ENCODE results near the gene APOBEC3F. TPM values are rescaled to one million over a fixed set of nuclear protein-coding genes. Genes with fewer than 3 reads are reported as not detected.
"Not testable (repeated sequence)": the region's sequence is repeated elsewhere in the genome, so short reads cannot be mapped to it uniquely, and the experiment has no call there.

Gene APOBEC3F
- total RNA-seq, result 1 to 10 TPM; 1.7 to 8.6 (median 3.1) TPM
- 1 to 10 TPM; 4.2 to 6.9 TPM for polyA plus RNA-seq

DNA sequence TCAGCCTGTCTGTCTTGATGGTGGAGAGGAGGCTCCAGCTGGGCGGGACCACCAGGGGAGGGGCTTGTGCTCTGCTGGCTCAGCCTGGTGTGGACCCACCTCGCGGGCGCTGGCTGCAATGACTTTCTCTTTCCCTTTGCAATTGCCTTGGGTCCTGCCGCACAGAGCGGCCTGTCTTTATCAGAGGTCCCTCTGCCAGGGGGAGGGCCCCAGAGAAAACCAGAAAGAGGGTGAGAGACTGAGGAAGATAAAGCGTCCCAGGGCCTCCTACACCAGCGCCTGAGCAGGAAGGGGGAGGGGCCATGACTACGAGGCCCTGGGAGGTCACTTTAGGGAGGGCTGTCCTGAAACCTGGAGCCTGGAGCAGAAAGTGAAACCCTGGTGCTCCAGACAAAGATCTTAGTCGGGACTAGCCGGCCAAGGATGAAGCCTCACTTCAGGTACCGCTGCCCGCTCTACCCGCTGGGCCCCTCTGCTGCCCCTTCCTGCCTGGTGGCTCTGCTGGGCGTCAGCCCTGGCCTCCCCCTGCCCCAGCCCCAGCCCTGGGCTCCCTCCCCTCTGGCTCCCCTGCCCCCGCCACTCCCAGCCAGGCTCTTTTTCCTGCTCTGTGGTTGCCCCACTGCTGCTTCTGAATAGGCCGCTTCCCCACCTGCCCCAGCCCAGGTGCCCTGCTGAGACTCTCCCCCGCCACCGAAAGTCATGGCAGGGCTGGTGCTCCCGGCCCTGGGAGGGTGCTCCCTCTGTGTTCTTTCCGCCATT, at the start of gene APOBEC3F:
APOBEC3F (plus strand) TSS at position 327 of the 759 bp plus-strand sequence; CDS start at position 424, 97 bp downstream.
- peak in 5 of 6 donors; percentile 63 to 71 (median 67) for DNase-seq
- H3K9me3 ChIP-seq; H3K4me1 ChIP-seq; intact Hi-C loops (cut with DNase I); H3K27me3 ChIP-seq; H3K36me3 ChIP-seq: not testable (repeated sequence)
- peak; percentile 54 for FAIRE-seq
- WGBS, 2 donors, result 13 to 19% methylated on average over 18 to 21 of the region's 21 CpGs
- peak within 1 kb of the TSS; percentile 69 to 90 (median 76) for H3K27ac ChIP-seq
- peak; percentile 94 to 96 (median 95) for ATAC-seq
- peak within 1 kb of the TSS; percentile 7 to 57 (median 32) for H3K4me3 ChIP-seq

DNA sequence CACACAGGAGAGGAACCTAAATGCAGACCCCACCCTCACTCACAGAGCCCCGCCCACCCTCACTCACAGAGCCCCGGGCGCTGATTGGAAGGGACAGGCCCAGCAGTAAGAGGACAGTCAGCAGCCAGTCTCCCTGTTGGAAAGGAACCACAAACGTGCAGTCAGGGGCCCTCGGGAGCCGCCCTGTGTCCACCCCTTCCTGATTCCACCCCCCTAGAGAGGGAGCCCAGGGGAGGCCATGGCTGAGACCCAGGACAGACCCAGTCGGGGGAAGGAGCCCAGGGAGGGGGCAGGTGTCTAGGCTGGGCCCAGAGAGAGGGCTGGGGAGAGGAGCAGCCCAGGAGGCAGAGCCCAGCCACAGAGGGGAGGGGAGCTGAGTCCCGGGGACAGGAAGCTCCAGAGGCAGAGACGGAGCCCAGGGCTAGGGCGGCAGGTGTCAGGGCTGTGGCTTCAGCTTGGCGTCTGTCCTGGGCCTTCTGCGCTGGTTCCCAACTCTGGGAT, 47.7 kb upstream of the APOBEC3F start:
- intact Hi-C loops (cut with DNase I); H3K4me1 ChIP-seq; H3K27me3 ChIP-seq; H3K9me3 ChIP-seq; H3K36me3 ChIP-seq; FAIRE-seq; H3K4me3 ChIP-seq: not testable (repeated sequence)
- H3K27ac ChIP-seq, result peak overlapping the region in 3 of 4 donors; percentile 28 to 62 (median 50)
- DNase-seq, result peak in 5 of 6 donors; percentile 36 to 82 (median 74)
- ATAC-seq, result peak; percentile 89 to 93 (median 90)
- WGBS, 2 donors, result 11 to 17% methylated on average over 4 to 12 of the region's 12 CpGs

DNA sequence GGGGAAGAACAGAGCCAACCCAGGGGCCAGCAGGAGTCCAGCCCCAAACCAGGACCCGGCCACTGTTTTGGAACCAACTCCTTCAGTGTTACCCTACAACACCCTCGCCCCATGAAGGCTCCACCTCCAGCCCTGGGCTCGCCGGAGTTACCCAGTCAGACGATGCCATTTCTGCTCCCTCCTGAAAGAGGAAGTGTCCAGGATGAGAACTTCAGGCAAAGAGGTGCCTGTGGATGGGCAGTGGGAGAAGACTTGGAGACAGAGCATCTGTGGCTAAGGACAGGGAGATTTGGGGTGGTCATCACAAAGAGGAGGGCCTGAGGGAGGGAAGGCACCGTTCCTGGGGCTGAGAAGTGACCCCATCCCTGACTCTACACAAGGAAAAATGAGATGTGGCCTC, 44.6 kb upstream of the APOBEC3F start:
- 66 to 71% methylated on average over 6 of the region's 6 CpGs for WGBS, 2 donors
- no peaks in the 10 kb centered on the region for H3K36me3 ChIP-seq
- no peak for FAIRE-seq

DNA sequence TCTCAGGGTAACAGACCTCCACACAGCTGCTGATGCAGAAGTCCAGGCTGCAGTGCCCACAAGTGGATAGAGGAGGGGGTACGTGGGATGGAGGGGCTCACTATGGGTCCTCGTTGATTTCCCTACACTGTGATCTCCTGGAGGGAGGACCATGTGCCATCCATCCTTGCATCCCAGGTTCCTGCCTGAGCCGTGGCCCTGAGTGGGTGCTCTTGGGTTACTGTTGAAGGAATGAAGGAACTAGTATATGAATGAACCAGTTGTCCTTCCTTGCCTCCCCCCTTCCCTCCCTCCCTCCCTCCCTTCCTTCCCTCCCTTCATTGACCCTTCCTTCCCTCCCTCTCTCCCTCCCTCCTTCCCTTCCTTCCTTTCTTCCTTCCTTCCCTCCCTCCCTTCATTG, 43.1 kb upstream of the APOBEC3F start:
- Histone ChIP-seq H3K4me1 (peaks cover 0 to 4% (median 0%) of the 10 kb centered on the region in 3 donors), H3K4me3 (no peak overlapping the region), H3K27me3 (no peaks in the 10 kb centered on the region), H3K9me3 (no peaks in the 10 kb centered on the region), H3K27ac (no peak overlapping the region), H3K36me3 (no peaks in the 10 kb centered on the region)
- intact Hi-C loops (cut with DNase I), result loop anchor here in 1 of 3 donors (5.0 kb wide), 1 partner anchor 130 kb away; no protein-coding TSS in a partner anchor
- 73 to 82% methylated on average over 3 of the region's 3 CpGs for WGBS, 2 donors
- DNase-seq (no peak), ATAC-seq (no peak), FAIRE-seq (no peak)
- TF ChIP-seq, protein P1, sequence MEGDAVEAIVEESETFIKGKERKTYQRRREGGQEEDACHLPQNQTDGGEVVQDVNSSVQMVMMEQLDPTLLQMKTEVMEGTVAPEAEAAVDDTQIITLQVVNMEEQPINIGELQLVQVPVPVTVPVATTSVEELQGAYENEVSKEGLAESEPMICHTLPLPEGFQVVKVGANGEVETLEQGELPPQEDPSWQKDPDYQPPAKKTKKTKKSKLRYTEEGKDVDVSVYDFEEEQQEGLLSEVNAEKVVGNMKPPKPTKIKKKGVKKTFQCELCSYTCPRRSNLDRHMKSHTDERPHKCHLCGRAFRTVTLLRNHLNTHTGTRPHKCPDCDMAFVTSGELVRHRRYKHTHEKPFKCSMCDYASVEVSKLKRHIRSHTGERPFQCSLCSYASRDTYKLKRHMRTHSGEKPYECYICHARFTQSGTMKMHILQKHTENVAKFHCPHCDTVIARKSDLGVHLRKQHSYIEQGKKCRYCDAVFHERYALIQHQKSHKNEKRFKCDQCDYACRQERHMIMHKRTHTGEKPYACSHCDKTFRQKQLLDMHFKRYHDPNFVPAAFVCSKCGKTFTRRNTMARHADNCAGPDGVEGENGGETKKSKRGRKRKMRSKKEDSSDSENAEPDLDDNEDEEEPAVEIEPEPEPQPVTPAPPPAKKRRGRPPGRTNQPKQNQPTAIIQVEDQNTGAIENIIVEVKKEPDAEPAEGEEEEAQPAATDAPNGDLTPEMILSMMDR (IDR thresholded peaks at IDR 0.05), result no peak

More for the DNA sequence above, 44.6 kb upstream of the APOBEC3F start:
- DNase-seq (no peak), ATAC-seq (no peak)
- Histone ChIP-seq H3K4me3 (no peak overlapping the region), H3K9me3 (no peaks in the 10 kb centered on the region), H3K4me1 (peaks cover 0 to 4% (median 0%) of the 10 kb centered on the region in 3 donors), H3K27me3 (no peaks in the 10 kb centered on the region), H3K27ac (no peak overlapping the region)
- intact Hi-C loops (cut with DNase I), result loop anchor here in 1 of 3 donors (5.0 kb wide), 1 partner anchor 129 kb away; no protein-coding TSS in a partner anchor
- TF ChIP-seq, protein P1 (IDR thresholded peaks at IDR 0.05), result no peak

DNA sequence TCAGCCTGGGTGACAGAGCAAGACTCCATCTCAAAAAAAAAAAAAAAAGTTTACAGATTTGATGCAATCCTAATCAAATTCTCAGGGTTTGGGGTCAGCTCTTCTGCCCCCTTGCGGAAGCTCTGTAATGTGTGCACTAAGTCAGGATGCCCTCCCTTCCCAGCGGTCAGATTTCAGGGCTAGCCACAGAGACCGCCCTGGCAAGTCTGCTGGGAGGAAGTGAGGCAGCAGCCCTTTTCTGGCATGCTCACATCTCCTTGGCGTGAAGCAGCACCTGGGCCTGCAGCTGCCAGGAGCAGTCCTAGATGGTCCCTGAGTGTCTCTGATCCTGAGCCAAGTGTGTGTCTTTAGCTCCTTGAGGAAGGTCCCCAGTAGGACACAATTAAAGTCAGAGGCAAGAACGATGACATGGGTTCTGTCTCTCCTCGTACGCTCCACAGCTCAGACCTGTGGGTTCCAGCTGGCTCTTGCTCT, 37.5 kb upstream of the APOBEC3F start:
- no peak overlapping the region for H3K27ac ChIP-seq
- WGBS, 2 donors, result 8 to 19% methylated on average over 7 of the region's 7 CpGs
- TF ChIP-seq, protein P1 (IDR thresholded peaks at IDR 0.05), result peak; percentile 40 to 71 (median 52)
- intact Hi-C loops (cut with DNase I), result loop anchor here in 1 of 3 donors (10.0 kb wide), 1 partner anchor 112 kb away; no protein-coding TSS in a partner anchor
- H3K4me3 ChIP-seq, result no peak overlapping the region
- FAIRE-seq (no peak), ATAC-seq (peak; percentile 93 to 99 (median 98)), DNase-seq (peak; percentile 72 to 83 (median 80))
- no peaks in the 10 kb centered on the region for H3K36me3 ChIP-seq
- H3K9me3 ChIP-seq, result no peaks in the 10 kb centered on the region
- H3K27me3 ChIP-seq, result no peaks in the 10 kb centered on the region
- no peaks in the 10 kb centered on the region for H3K4me1 ChIP-seq
